Right lobe of liver (tissue), 6 donors: ENCODE data around the gene GREM1. TPM values are rescaled to one million over a fixed set of nuclear protein-coding genes. Genes with fewer than 3 reads are reported as not detected.

Source experiments
- ATAC-seq, 4 donors: fragments of 200-7000 bp; cut with Tn5 transposase; one replicate each; pipeline ENCODE4 v1.9.1; 2020; ENCODE audit warnings: mild to moderate bottlenecking in 4 of 4, moderate library complexity in 4 of 4
- DNase-seq, 3 donors: peaks; one replicate each; pipeline ENCODE4 v3.0.0-alpha.2; 2020
- H3K27ac ChIP-seq, 3 donors: fragments of 200-600 bp; one replicate each; pipeline ENCODE4 v1.8.0; 2022
- H3K27me3 ChIP-seq, 2 donors: fragments of 200-600 bp; one replicate each; pipeline ENCODE4 v1.8.0; 2022
- H3K36me3 ChIP-seq, 4 donors: fragments of 200-600 bp; sonication (generic) in 1 of 4; one replicate each; pipeline versions ENCODE4 v1.5.1 to v1.8.0; 2017 to 2022; ENCODE audit warnings: control low read depth in 1 of 4
- H3K4me1 ChIP-seq, 4 donors: fragments of 200-600 bp; sonication (generic) in 1 of 4; one replicate each; pipeline versions ENCODE4 v1.5.1 to v1.8.0; 2017 to 2022; ENCODE audit warnings: control low read depth in 1 of 4
- H3K4me3 ChIP-seq, 3 donors: fragments of 200-600 bp; one replicate each; pipeline ENCODE4 v1.8.0; 2022
- H3K9me3 ChIP-seq, 4 donors: fragments of 200-600 bp; sonication (generic) in 1 of 4; one replicate each; pipeline versions ENCODE4 v1.5.1 to v1.8.0; 2017 to 2022; ENCODE audit warnings: control low read depth in 1 of 4
- POLR2A ChIP-seq: fragments of 450-650 bp; IDR thresholded peaks from one replicate; pipeline ENCODE4 v1.6.1; 2017; ENCODE audit warnings: antibody characterized with exemption, mild to moderate bottlenecking
- WGBS: methylation state at CpG from one replicate; pipeline ENCODE4 v1.1.6; 2018; ENCODE audit warnings: low coverage, low lambda C conversion rate; ENCODE audit not compliant: insufficient coverage; ENCODE audit errors: missing lambda C conversion rate; 5-methylcytosine and 5-hydroxymethylcytosine counted together
- intact Hi-C, 2 donors: fragments of 100-400 bp; cut with DNase I; formaldehyde crosslinking; loops; one replicate each; pipeline versions ENCODE4 v1.11.2 to v1.14.1; 2022
- total RNA-seq, 6 experiments: library from RNA; depleted of rRNA in 2 of 6; stranded (reverse); fragments of >200 nt in 2 of 6; fragmentation: NEBNext Ultra II Directional in 3 of 6; extraction: Animal tissue kit (Norgen Biotek cat#: 25700) in 3 of 6; gene quantifications; one replicate each; pipeline versions ENCODE4 v1.1.0 to v1.2.4, GENCODE V29; 2016 to 2023
- TF ChIP-seq, protein P1 (sequence below), 4 donors: fragments of 200-600 bp in 3 of 4; fragments of 450-650 bp in 1 of 4; IDR thresholded peaks; one replicate each; pipeline versions ENCODE4 v1.5.1 to v1.8.0; 2016 to 2022; ENCODE audit warnings: antibody characterized with exemption in 4 of 4, mild to moderate bottlenecking in 2 of 4
- donor health status: DM: no; HTN: yes; CAD: no.
- donor health status: DM: no; HTN: no; CAD: no.
- donor health status: DM: no; HTN: no; CAD: no.
- donor health status: DM: no; HTN: yes; CAD: no.
- donor health status: DM: no; HTN: yes; CAD: no.

GREM1 gene
- total RNA-seq, 6 experiments from 2014 or later: 0.16 to 2.4 (median 0.37) TPM; not detected in 1

DNA sequence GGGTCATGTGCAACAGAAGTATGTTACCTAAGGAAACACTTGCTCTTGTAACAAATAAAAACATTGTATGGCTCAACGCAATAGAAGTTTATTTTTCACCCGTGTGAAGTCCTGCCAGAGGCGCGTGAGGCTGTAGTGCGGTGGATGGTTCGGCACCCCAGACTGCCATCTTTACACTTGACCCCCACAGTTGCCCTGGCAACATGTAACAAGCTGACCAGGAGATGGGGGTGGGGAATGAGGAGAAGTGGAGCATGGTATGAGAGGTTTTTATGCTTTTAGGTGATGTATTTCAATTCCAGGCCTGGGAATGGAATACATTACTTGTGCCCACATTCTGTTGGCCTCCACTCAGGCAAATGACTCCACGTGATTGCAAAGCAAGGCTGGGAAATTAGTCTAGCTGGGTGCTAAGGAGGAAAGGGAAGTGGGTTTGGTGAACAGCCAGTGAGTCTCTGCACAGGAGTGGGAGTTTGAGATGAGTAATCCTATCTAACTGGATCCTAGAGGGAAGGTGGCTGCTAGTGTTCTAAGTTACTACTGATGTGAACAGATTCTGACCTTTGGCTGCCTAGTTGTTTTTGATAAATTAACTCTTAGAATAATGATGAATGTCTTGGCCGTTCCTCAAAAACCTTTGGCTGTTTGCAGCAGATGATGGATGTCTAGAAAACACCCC is 33.8 kb upstream of the GREM1 start:
- intact Hi-C loops: no loop called here
- TF ChIP-seq POLR2A: no peak
- TF ChIP-seq, protein P1, sequence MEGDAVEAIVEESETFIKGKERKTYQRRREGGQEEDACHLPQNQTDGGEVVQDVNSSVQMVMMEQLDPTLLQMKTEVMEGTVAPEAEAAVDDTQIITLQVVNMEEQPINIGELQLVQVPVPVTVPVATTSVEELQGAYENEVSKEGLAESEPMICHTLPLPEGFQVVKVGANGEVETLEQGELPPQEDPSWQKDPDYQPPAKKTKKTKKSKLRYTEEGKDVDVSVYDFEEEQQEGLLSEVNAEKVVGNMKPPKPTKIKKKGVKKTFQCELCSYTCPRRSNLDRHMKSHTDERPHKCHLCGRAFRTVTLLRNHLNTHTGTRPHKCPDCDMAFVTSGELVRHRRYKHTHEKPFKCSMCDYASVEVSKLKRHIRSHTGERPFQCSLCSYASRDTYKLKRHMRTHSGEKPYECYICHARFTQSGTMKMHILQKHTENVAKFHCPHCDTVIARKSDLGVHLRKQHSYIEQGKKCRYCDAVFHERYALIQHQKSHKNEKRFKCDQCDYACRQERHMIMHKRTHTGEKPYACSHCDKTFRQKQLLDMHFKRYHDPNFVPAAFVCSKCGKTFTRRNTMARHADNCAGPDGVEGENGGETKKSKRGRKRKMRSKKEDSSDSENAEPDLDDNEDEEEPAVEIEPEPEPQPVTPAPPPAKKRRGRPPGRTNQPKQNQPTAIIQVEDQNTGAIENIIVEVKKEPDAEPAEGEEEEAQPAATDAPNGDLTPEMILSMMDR (IDR thresholded peaks at IDR 0.05): no peak
- Histone ChIP-seq H3K9me3 (no peaks in the 10 kb centered on the region), H3K4me3 (no peak overlapping the region), H3K4me1 (peaks cover 0 to 24% (median 9%) of the 10 kb centered on the region in 4 donors), H3K27ac (no peak overlapping the region), H3K36me3 (peaks cover 0 to 20% (median 9%) of the 10 kb centered on the region in 4 donors), H3K27me3 (no peaks in the 10 kb centered on the region)
- DNase-seq (no peak), ATAC-seq (no peak)
- 82% methylated on average over 8 of the region's 8 CpGs for WGBS

DNA sequence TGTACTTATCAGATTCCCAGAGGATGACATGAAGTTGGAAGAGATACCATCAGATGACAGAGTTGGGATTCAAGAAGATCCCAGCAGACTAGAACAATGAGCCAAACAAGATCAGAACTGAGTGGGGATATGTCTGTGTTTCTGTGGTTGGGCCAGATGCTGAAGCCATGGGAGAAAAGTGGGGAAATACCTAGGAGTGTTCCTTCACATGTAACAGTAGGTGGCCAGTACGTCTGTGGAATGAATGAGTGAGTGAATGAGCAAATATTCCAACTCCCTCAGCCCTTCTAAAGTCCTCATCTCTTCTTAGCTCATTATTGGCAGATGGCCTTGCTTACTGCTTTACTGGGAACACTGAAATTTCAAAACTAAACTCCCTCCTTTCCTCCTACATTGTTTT is 32.2 kb upstream of the GREM1 start:
- intact Hi-C loops: no loop called here
- no peak for DNase-seq
- H3K27ac ChIP-seq: no peak overlapping the region
- TF ChIP-seq, protein P1 (IDR thresholded peaks at IDR 0.05): no peak
- no peak for TF ChIP-seq POLR2A
- WGBS: 64% methylated on average over 1 of the region's 1 CpG
- H3K9me3 ChIP-seq: no peaks in the 10 kb centered on the region
- H3K4me1 ChIP-seq: peaks cover 0 to 17% (median 9%) of the 10 kb centered on the region in 4 donors
- H3K4me3 ChIP-seq: no peak overlapping the region
- no peak for ATAC-seq
- H3K36me3 ChIP-seq: peaks cover 0 to 20% (median 8%) of the 10 kb centered on the region in 4 donors
- no peaks in the 10 kb centered on the region for H3K27me3 ChIP-seq

DNA sequence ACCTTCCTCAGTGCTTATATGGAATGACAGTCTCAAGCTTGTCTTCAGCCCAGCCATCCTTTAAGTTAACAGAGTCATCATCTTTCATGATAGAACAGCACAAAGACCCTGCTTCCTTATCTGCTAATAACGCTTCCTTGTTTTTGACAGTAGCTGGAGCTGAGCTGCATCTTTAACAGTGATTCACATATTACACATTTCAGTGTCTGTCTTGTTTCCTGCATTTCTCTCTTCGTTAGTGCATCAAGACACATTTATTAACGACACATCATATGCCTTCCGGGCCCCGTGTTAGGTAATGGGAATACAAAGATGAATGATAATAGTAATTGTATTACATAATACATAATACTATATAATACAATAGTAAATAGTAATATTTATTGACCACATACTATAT is 30.2 kb upstream of the GREM1 start:
- no peak overlapping the region for H3K27ac ChIP-seq
- WGBS: 59% methylated on average over 5 of the region's 5 CpGs
- H3K4me3 ChIP-seq: no peak overlapping the region
- no peaks in the 10 kb centered on the region for H3K27me3 ChIP-seq
- ATAC-seq (no peak), DNase-seq (no peak)
- intact Hi-C loops: no loop called here
- no peak for TF ChIP-seq POLR2A
- TF ChIP-seq, protein P1 (IDR thresholded peaks at IDR 0.05): no peak
- no peaks in the 10 kb centered on the region for H3K9me3 ChIP-seq
- peaks cover 0 to 20% (median 6%) of the 10 kb centered on the region in 4 donors for H3K36me3 ChIP-seq
- peaks cover 0 to 9% (median 5%) of the 10 kb centered on the region in 4 donors for H3K4me1 ChIP-seq

DNA sequence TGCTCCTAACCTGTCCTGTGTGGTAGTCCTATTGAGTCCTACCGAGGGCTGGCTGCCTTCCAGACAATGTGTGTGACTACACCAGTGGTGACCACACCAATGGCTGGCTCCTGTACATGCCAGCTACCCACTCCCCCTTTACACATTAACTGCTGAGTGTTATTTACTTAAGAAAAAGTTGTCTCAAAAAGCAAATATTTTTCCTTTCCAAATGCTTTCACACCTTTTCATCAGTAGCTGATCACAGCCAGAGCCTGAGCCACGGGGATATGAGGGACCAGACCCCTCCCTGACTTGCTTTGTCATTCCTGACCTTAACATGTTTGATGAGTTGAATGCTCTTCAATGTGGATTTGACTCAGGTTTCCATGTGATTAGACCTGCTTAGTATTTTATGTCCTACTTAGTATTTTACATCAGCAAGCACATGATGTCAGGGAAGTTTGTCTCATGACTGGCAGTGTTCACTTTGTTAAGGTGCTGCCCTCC is 29.6 kb upstream of the GREM1 start:
- TF ChIP-seq POLR2A: no peak
- TF ChIP-seq, protein P1 (IDR thresholded peaks at IDR 0.05): no peak
- no peak overlapping the region for H3K27ac ChIP-seq
- H3K36me3 ChIP-seq: peaks cover 0 to 20% (median 6%) of the 10 kb centered on the region in 4 donors
- H3K27me3 ChIP-seq: no peaks in the 10 kb centered on the region
- ATAC-seq (peak; percentile 79 to 97 (median 84)), DNase-seq (peak; percentile 72 to 92 (median 76))
- no peak overlapping the region for H3K4me3 ChIP-seq
- intact Hi-C loops: no loop called here
- WGBS: 26% methylated on average over 2 of the region's 2 CpGs
- no peaks in the 10 kb centered on the region for H3K9me3 ChIP-seq
- peaks cover 0 to 9% (median 5%) of the 10 kb centered on the region in 4 donors for H3K4me1 ChIP-seq
